Measurements from ENCODE around the gene MC2R. TPM values are rescaled to one million over a fixed set of nuclear protein-coding genes. Genes with fewer than 3 reads are reported as not detected.

Gene MC2R
- total and polyA plus RNA-seq, 2 donors (not counting 1 experiment from before 2014, with no cell fraction given): not detected

DNA sequence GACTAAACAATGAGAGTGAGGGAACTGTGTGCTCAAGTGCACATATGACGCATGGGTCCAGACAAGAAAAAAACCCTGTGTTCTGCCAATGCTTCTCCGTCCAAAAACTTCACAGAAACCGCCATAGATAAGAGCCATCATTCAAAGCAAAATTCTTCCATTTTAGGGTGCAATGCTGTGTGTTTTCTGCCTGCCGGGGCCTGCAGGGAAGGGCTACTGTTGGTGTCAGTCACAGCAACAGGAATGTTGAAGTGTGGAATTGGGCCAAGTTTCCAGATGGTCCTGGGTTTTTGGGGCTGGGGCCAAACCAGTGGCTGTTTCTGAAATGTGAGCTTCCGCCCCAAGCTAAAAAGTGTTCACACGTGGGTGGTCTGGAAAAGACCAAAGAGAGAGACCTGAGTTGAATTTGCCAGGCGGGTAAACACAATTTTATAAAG, 677 bp upstream of the MC2R start:
- no peak overlapping the region for H3K9ac ChIP-seq (ENCODE audit: insufficient read depth, low read length)
- DNase-seq (ENCODE audit: low read depth in 2 of 2): peak in 1 of 2 donors; percentile 44
- no peak overlapping the region for H2AFZ ChIP-seq (ENCODE audit: low read length)

GRCh38 chr18:13914756-13915155, 580 bp downstream of the MC2R start:
- H2AFZ ChIP-seq (ENCODE audit: low read length): no peak overlapping the region
- H3K79me2 ChIP-seq (ENCODE audit: control insufficient read depth, insufficient read depth, low read length): no peaks in the 10 kb centered on the region
- no peak overlapping the region for H3K9ac ChIP-seq (ENCODE audit: insufficient read depth, low read length)
- H3K27me3 ChIP-seq (ENCODE audit: control insufficient read depth, insufficient read depth, low read length): no peaks in the 10 kb centered on the region
- no peak overlapping the region for H3K4me2 ChIP-seq (ENCODE audit: extremely low read depth, insufficient read depth, low read length)
- H4K20me1 ChIP-seq (ENCODE audit: control insufficient read depth, extremely low read depth, insufficient read depth, low read length): no peaks in the 10 kb centered on the region
- H3K9me3 ChIP-seq (ENCODE audit: control insufficient read depth, insufficient read depth, low read depth, low read length): no peaks in the 10 kb centered on the region
- H3K4me1 ChIP-seq (ENCODE audit: control insufficient read depth, extremely low read depth, insufficient read depth, low read length): no peaks in the 10 kb centered on the region
- no peaks in the 10 kb centered on the region for H3K36me3 ChIP-seq (ENCODE audit: control insufficient read depth, insufficient read depth, low read length)
- H3K27ac ChIP-seq (ENCODE audit: insufficient read depth, low read length): no peak overlapping the region
- no peak for TF ChIP-seq EZH2 (IDR thresholded peaks at IDR 0.05; ENCODE audit: low read length, missing control alignments)
- TF ChIP-seq, protein P1, sequence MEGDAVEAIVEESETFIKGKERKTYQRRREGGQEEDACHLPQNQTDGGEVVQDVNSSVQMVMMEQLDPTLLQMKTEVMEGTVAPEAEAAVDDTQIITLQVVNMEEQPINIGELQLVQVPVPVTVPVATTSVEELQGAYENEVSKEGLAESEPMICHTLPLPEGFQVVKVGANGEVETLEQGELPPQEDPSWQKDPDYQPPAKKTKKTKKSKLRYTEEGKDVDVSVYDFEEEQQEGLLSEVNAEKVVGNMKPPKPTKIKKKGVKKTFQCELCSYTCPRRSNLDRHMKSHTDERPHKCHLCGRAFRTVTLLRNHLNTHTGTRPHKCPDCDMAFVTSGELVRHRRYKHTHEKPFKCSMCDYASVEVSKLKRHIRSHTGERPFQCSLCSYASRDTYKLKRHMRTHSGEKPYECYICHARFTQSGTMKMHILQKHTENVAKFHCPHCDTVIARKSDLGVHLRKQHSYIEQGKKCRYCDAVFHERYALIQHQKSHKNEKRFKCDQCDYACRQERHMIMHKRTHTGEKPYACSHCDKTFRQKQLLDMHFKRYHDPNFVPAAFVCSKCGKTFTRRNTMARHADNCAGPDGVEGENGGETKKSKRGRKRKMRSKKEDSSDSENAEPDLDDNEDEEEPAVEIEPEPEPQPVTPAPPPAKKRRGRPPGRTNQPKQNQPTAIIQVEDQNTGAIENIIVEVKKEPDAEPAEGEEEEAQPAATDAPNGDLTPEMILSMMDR (conservative IDR thresholded peaks at IDR 0.05 in 1 of 2, IDR thresholded peaks at IDR 0.05 in 1 of 2; ENCODE audit: low read depth in 1 of 2, low read length in 2 of 2): no peak
- no peak for DNase-seq (ENCODE audit: low read depth in 2 of 2)
- H3K4me3 ChIP-seq (replicated peaks in 1 of 4; ENCODE audit: control extremely low read depth in 1 of 4, insufficient read depth in 1 of 4, low read depth in 3 of 4, low read length in 4 of 4): no peak overlapping the region

More for the DNA sequence above, 677 bp upstream of the MC2R start:
- Histone ChIP-seq H3K4me3 (replicated peaks in 1 of 4; ENCODE audit: control extremely low read depth in 1 of 4, insufficient read depth in 1 of 4, low read depth in 3 of 4, low read length in 4 of 4) (no peak overlapping the region), H3K79me2 (ENCODE audit: control insufficient read depth, insufficient read depth, low read length) (no peaks in the 10 kb centered on the region), H4K20me1 (ENCODE audit: control insufficient read depth, extremely low read depth, insufficient read depth, low read length) (no peaks in the 10 kb centered on the region), H3K4me1 (ENCODE audit: control insufficient read depth, extremely low read depth, insufficient read depth, low read length) (no peaks in the 10 kb centered on the region), H3K36me3 (ENCODE audit: control insufficient read depth, insufficient read depth, low read length) (no peaks in the 10 kb centered on the region), H3K9me3 (ENCODE audit: control insufficient read depth, insufficient read depth, low read depth, low read length) (no peaks in the 10 kb centered on the region), H3K4me2 (ENCODE audit: extremely low read depth, insufficient read depth, low read length) (no peak overlapping the region), H3K27ac (ENCODE audit: insufficient read depth, low read length) (no peak overlapping the region), H3K27me3 (ENCODE audit: control insufficient read depth, insufficient read depth, low read length) (no peaks in the 10 kb centered on the region)
- no peak for TF ChIP-seq EZH2 (IDR thresholded peaks at IDR 0.05; ENCODE audit: low read length, missing control alignments)

GRCh38 chr18:13914170-13914569, 1.2 kb downstream of the MC2R start:
- H3K79me2 ChIP-seq (ENCODE audit: control insufficient read depth, insufficient read depth, low read length): no peaks in the 10 kb centered on the region
- DNase-seq (ENCODE audit: low read depth in 2 of 2): no peak
- H3K9me3 ChIP-seq (ENCODE audit: control insufficient read depth, insufficient read depth, low read depth, low read length): no peaks in the 10 kb centered on the region
- no peak overlapping the region for H3K27ac ChIP-seq (ENCODE audit: insufficient read depth, low read length)
- H3K36me3 ChIP-seq (ENCODE audit: control insufficient read depth, insufficient read depth, low read length): no peaks in the 10 kb centered on the region
- no peaks in the 10 kb centered on the region for H3K4me1 ChIP-seq (ENCODE audit: control insufficient read depth, extremely low read depth, insufficient read depth, low read length)
- no peak overlapping the region for H3K4me3 ChIP-seq (replicated peaks in 1 of 4; ENCODE audit: control extremely low read depth in 1 of 4, insufficient read depth in 1 of 4, low read depth in 3 of 4, low read length in 4 of 4)
- no peak overlapping the region for H3K9ac ChIP-seq (ENCODE audit: insufficient read depth, low read length)
- TF ChIP-seq, protein P1 (conservative IDR thresholded peaks at IDR 0.05 in 1 of 2, IDR thresholded peaks at IDR 0.05 in 1 of 2; ENCODE audit: low read depth in 1 of 2, low read length in 2 of 2): no peak
- no peak for TF ChIP-seq EZH2 (IDR thresholded peaks at IDR 0.05; ENCODE audit: low read length, missing control alignments)
- H4K20me1 ChIP-seq (ENCODE audit: control insufficient read depth, extremely low read depth, insufficient read depth, low read length): no peaks in the 10 kb centered on the region
- H2AFZ ChIP-seq (ENCODE audit: low read length): no peak overlapping the region
- no peaks in the 10 kb centered on the region for H3K27me3 ChIP-seq (ENCODE audit: control insufficient read depth, insufficient read depth, low read length)
- no peak overlapping the region for H3K4me2 ChIP-seq (ENCODE audit: extremely low read depth, insufficient read depth, low read length)

Measured in fibroblast of lung (primary cell).